ENCODE measurements around the gene CCT8.

GRCh38 chr21:29052224-29052623, 21.2 kb downstream of the CCT8 start:
- TF ChIP-seq, protein P1, sequence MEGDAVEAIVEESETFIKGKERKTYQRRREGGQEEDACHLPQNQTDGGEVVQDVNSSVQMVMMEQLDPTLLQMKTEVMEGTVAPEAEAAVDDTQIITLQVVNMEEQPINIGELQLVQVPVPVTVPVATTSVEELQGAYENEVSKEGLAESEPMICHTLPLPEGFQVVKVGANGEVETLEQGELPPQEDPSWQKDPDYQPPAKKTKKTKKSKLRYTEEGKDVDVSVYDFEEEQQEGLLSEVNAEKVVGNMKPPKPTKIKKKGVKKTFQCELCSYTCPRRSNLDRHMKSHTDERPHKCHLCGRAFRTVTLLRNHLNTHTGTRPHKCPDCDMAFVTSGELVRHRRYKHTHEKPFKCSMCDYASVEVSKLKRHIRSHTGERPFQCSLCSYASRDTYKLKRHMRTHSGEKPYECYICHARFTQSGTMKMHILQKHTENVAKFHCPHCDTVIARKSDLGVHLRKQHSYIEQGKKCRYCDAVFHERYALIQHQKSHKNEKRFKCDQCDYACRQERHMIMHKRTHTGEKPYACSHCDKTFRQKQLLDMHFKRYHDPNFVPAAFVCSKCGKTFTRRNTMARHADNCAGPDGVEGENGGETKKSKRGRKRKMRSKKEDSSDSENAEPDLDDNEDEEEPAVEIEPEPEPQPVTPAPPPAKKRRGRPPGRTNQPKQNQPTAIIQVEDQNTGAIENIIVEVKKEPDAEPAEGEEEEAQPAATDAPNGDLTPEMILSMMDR (IDR thresholded peaks at IDR 0.05), result no peak
- TF ChIP-seq EZH2 (IDR thresholded peaks at IDR 0.05; ENCODE audit: borderline replicate concordance, insufficient read depth, low read depth, low read length, poor library complexity, severe bottlenecking), result no peak
